ENCODE measurements around the gene BLMH.

Gene BLMH

GRCh38 chr17:30225112-30225511, 66.6 kb downstream of the BLMH start:
- H3K36me3 ChIP-seq (replicated peaks) = no peaks in the 10 kb centered on the region
- no peak for TF ChIP-seq CTCF (IDR thresholded peaks at IDR 0.05; ENCODE audit: low read depth, low read length, missing control alignments)
- no peak for DNase-seq
- H3K27me3 ChIP-seq (replicated peaks) = peaks cover 5% of the 10 kb centered on the region
- no peak overlapping the region for H3K27ac ChIP-seq
- no peak overlapping the region for H3K4me3 ChIP-seq (ENCODE audit: low read depth, low read length)
- in situ Hi-C loops (cut with HindIII; ENCODE audit: low pct_ligation_motif_present, low sequenced_read_pairs) = no loop called here

- no peak overlapping the region for H3K4me3 ChIP-seq (ENCODE audit: low read depth, low read length)
- peaks cover 5% of the 10 kb centered on the region for H3K27me3 ChIP-seq (replicated peaks)
- TF ChIP-seq CTCF (IDR thresholded peaks at IDR 0.05; ENCODE audit: low read depth, low read length, missing control alignments) = no peak
- H3K36me3 ChIP-seq (replicated peaks) = no peaks in the 10 kb centered on the region
- in situ Hi-C loops (cut with HindIII; ENCODE audit: low pct_ligation_motif_present, low sequenced_read_pairs) = no loop called here
- no peak for DNase-seq
- no peak overlapping the region for H3K27ac ChIP-seq
Observed at GRCh38 chr17:30224419-30224960, 67.3 kb downstream of the BLMH start.

GRCh38 chr17:30222721-30223175, 69.0 kb downstream of the BLMH start:
- Histone ChIP-seq H3K36me3 (replicated peaks) (no peaks in the 10 kb centered on the region), H3K27ac (no peak overlapping the region), H3K4me3 (ENCODE audit: low read depth, low read length) (no peak overlapping the region), H3K27me3 (replicated peaks) (peaks cover 5% of the 10 kb centered on the region)
- no peak for DNase-seq
- in situ Hi-C loops (cut with HindIII; ENCODE audit: low pct_ligation_motif_present, low sequenced_read_pairs) = no loop called here
- TF ChIP-seq CTCF (IDR thresholded peaks at IDR 0.05; ENCODE audit: low read depth, low read length, missing control alignments) = no peak

GRCh38 chr17:30222251-30222650, 69.5 kb downstream of the BLMH start:
- no peak overlapping the region for H3K27ac ChIP-seq
- no peaks in the 10 kb centered on the region for H3K36me3 ChIP-seq (replicated peaks)
- peaks cover 5% of the 10 kb centered on the region for H3K27me3 ChIP-seq (replicated peaks)
- in situ Hi-C loops (cut with HindIII; ENCODE audit: low pct_ligation_motif_present, low sequenced_read_pairs) = no loop called here
- no peak for TF ChIP-seq CTCF (IDR thresholded peaks at IDR 0.05; ENCODE audit: low read depth, low read length, missing control alignments)
- DNase-seq = no peak
- no peak overlapping the region for H3K4me3 ChIP-seq (ENCODE audit: low read depth, low read length)

GRCh38 chr17:30221346-30221745, 70.4 kb downstream of the BLMH start:
- TF ChIP-seq CTCF (IDR thresholded peaks at IDR 0.05; ENCODE audit: low read depth, low read length, missing control alignments) = no peak
- no peak for DNase-seq
- H3K4me3 ChIP-seq (ENCODE audit: low read depth, low read length) = no peak overlapping the region
- no peak overlapping the region for H3K27ac ChIP-seq
- in situ Hi-C loops (cut with HindIII; ENCODE audit: low pct_ligation_motif_present, low sequenced_read_pairs) = no loop called here
- H3K36me3 ChIP-seq (replicated peaks) = no peaks in the 10 kb centered on the region
- H3K27me3 ChIP-seq (replicated peaks) = peaks cover 5% of the 10 kb centered on the region

GRCh38 chr17:30220414-30220813, 71.3 kb downstream of the BLMH start:
- TF ChIP-seq CTCF (IDR thresholded peaks at IDR 0.05; ENCODE audit: low read depth, low read length, missing control alignments) = no peak
- Histone ChIP-seq H3K27ac (no peak overlapping the region), H3K36me3 (replicated peaks) (no peaks in the 10 kb centered on the region), H3K27me3 (replicated peaks) (no peaks in the 10 kb centered on the region), H3K4me3 (ENCODE audit: low read depth, low read length) (no peak overlapping the region)
- in situ Hi-C loops (cut with HindIII; ENCODE audit: low pct_ligation_motif_present, low sequenced_read_pairs) = no loop called here
- no peak for DNase-seq

Data from brain microvascular endothelial cell (primary cell).